HepG2 (cell line): ENCODE measurements around the gene TBC1D4. TPM values are rescaled to one million over a fixed set of nuclear protein-coding genes. Genes with fewer than 3 reads are reported as not detected.

ENCODE experiments used
- ASH2L ChIP-seq: fragments of 300-600, 200-600 bp; sonication (generic); IDR thresholded peaks from 2 replicates; pipeline ENCODE4 v1.7.0; 2017; ENCODE audit warnings: low read depth, mild to moderate bottlenecking, moderate library complexity, mixed read lengths, low read length; ENCODE audit not compliant: insufficient read length
- ETV6 ChIP-seq: sonication (generic); formaldehyde crosslinking; conservative IDR thresholded peaks from 2 replicates; pipeline ENCODE4 v1.4.0; 2020; ENCODE audit warnings: missing genetic modification reagents
- FIP1L1 ChIP-seq: fragments of 200-400 bp; formaldehyde crosslinking; IDR thresholded peaks from 2 replicates; pipeline ENCODE4 v1.6.1; 2018; ENCODE audit warnings: low read depth, mild to moderate bottlenecking, low read length, moderate library complexity, borderline replicate concordance; ENCODE audit not compliant: insufficient read depth
- FOXA1 ChIP-seq, 2 experiments: fragments of 450-650 bp in 1 of 2; sonication (generic) in 1 of 2; formaldehyde crosslinking in 1 of 2; IDR thresholded peaks; 2 replicates each; pipeline versions ENCODE4 v1.4.0 to v1.6.1; 2016 to 2020; ENCODE audit warnings: missing genetic modification reagents in 1 of 2
- MAFK ChIP-seq, 2 experiments: IDR thresholded peaks in 1 of 2; conservative IDR thresholded peaks in 1 of 2; 2 replicates each; pipeline ENCODE4 v1.6.1; 2011; ENCODE audit warnings: improper control_type of control experiment in 2 of 2, low read length in 2 of 2
- MXD4 ChIP-seq: IDR thresholded peaks from 2 replicates; pipeline ENCODE4 v1.6.1; 2016; ENCODE audit warnings: mild to moderate bottlenecking, missing biosample characterization, missing genetic modification reagents
- POGZ ChIP-seq: sonication (generic); formaldehyde crosslinking; IDR thresholded peaks from 2 replicates; pipeline ENCODE4 v1.4.0; 2020; ENCODE audit warnings: mild to moderate bottlenecking, missing genetic modification reagents
- RARA ChIP-seq: IDR thresholded peaks from 2 replicates; pipeline ENCODE4 v1.6.1; 2016; ENCODE audit warnings: missing genetic modification reagents, missing compliant biosample characterization
- SCMH1 ChIP-seq: sonication (generic); formaldehyde crosslinking; IDR thresholded peaks from 2 replicates; pipeline ENCODE4 v1.9.0; 2021; ENCODE audit warnings: missing genetic modification reagents, mild to moderate bottlenecking, borderline replicate concordance
- TFDP2 ChIP-seq: sonication (generic); formaldehyde crosslinking; IDR thresholded peaks from 2 replicates; pipeline ENCODE4 v1.4.0; 2020; ENCODE audit warnings: missing genetic modification reagents
- ZFAT ChIP-seq: sonication (generic); formaldehyde crosslinking; conservative IDR thresholded peaks from 2 replicates; pipeline ENCODE4 v1.8.1; 2023; ENCODE audit warnings: missing genetic modification reagents, inconsistent platforms
- ZMYM4 ChIP-seq: sonication (generic); formaldehyde crosslinking; IDR thresholded peaks from 2 replicates; pipeline ENCODE4 v1.8.1; 2023; ENCODE audit warnings: mild to moderate bottlenecking, missing genetic modification reagents
- ZNF652 ChIP-seq: IDR thresholded peaks from 2 replicates; pipeline ENCODE4 v1.6.1; 2016; ENCODE audit warnings: low read depth, borderline replicate concordance
- ZNF83 ChIP-seq: sonication (generic); formaldehyde crosslinking; IDR thresholded peaks from 2 replicates; pipeline ENCODE4 v1.4.0; 2020; ENCODE audit warnings: missing genetic modification reagents, mild to moderate bottlenecking, borderline replicate concordance
- polyA plus RNA-seq, 8 experiments: library from polyadenylated mRNA; depleted of rRNA in 3 of 8; stranded (reverse) in 7 of 8; unstranded in 1 of 8; fragments of >200 nt; fragmentation: Illumina TruSeq in 4 of 8; extraction: Trizol in 4 of 8; gene quantifications; 2 replicates each; pipeline versions ENCODE4 v1.2.1 to v1.2.3, GENCODE V29; 2011 to 2016; ENCODE audit warnings: low read depth in 4 of 8, missing spikeins in 1 of 8, mixed read lengths in 1 of 8; ENCODE audit not compliant: insufficient read depth in 1 of 8
- total RNA-seq, 5 experiments: library from RNA; depleted of rRNA; stranded (reverse); fragments of >200 nt; fragmentation: Illumina TruSeq; extraction: Trizol; gene quantifications; 2 replicates each; pipeline ENCODE4 v1.2.3, GENCODE V29; 2016; ENCODE audit warnings: low read depth in 1 of 5
- TF ChIP-seq, protein P1 (sequence below), 2 experiments: fragments of 450-650 bp in 1 of 2; sonication (generic) in 1 of 2; formaldehyde crosslinking; IDR thresholded peaks; 2 replicates each; pipeline versions ENCODE4 v1.5.0 to v1.8.0; 2020 to 2022; ENCODE audit warnings: mild to moderate bottlenecking in 1 of 2, missing genetic modification reagents in 1 of 2
- TF ChIP-seq, protein P2 (sequence below): sonication (generic); formaldehyde crosslinking; IDR thresholded peaks from 2 replicates; pipeline ENCODE4 v1.4.0; 2020; ENCODE audit warnings: missing genetic modification reagents, mild to moderate bottlenecking, borderline replicate concordance
- TF ChIP-seq, protein P3 (sequence below): sonication (generic); formaldehyde crosslinking; conservative IDR thresholded peaks from 2 replicates; pipeline ENCODE4 v1.4.0; 2020; ENCODE audit warnings: missing genetic modification reagents
- TF ChIP-seq, protein P4 (sequence below): sonication (generic); formaldehyde crosslinking; IDR thresholded peaks from 2 replicates; pipeline ENCODE4 v1.9.0; 2021; ENCODE audit warnings: missing genetic modification reagents, borderline replicate concordance

The TBC1D4 gene
- total and polyA plus RNA-seq, 2 of the 13 experiments (the other 11 are each of a cell fraction or from before 2014, with no cell fraction given): 35.9 to 64.4 TPM

GRCh38 chr13:75376792-75377402 is 105.1 kb downstream of the TBC1D4 start (continued):
- TF ChIP-seq, protein P1, sequence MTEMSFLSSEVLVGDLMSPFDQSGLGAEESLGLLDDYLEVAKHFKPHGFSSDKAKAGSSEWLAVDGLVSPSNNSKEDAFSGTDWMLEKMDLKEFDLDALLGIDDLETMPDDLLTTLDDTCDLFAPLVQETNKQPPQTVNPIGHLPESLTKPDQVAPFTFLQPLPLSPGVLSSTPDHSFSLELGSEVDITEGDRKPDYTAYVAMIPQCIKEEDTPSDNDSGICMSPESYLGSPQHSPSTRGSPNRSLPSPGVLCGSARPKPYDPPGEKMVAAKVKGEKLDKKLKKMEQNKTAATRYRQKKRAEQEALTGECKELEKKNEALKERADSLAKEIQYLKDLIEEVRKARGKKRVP (CRISPR knock-in tag; IDR thresholded peaks at IDR 0.05): no peak
- TF ChIP-seq MAFK (conservative IDR thresholded peaks at IDR 0.05 in 1 of 2, IDR thresholded peaks at IDR 0.05 in 1 of 2; ENCODE audit: low read length in 2 of 2) (peak; percentile 47 to 50; a peak in 2 of 4 replicates), ZNF83 (CRISPR knock-in tag) (no peak), ETV6 (CRISPR knock-in tag) (no peak), ZMYM4 (CRISPR knock-in tag) (peak; percentile 71), RARA (CRISPR knock-in tag) (peak; percentile 42), ZNF652 (CRISPR knock-in tag) (peak; percentile 76), ASH2L (peak; percentile 79), POGZ (CRISPR knock-in tag) (peak; percentile 80; the same call in 1 of the 2 replicates), FIP1L1 (no peak), ZFAT (CRISPR knock-in tag) (no peak), SCMH1 (CRISPR knock-in tag) (no peak), TFDP2 (CRISPR knock-in tag) (no peak), MXD4 (0 out of 2 replicates have a peak, but pooled peaks have one; percentile 37), FOXA1 (IDR thresholded peaks at IDR 0.05) (no peak), FOXA1 (CRISPR knock-in tag; IDR thresholded peaks at IDR 0.05) (peak; percentile 53)
- TF ChIP-seq, protein P2, sequence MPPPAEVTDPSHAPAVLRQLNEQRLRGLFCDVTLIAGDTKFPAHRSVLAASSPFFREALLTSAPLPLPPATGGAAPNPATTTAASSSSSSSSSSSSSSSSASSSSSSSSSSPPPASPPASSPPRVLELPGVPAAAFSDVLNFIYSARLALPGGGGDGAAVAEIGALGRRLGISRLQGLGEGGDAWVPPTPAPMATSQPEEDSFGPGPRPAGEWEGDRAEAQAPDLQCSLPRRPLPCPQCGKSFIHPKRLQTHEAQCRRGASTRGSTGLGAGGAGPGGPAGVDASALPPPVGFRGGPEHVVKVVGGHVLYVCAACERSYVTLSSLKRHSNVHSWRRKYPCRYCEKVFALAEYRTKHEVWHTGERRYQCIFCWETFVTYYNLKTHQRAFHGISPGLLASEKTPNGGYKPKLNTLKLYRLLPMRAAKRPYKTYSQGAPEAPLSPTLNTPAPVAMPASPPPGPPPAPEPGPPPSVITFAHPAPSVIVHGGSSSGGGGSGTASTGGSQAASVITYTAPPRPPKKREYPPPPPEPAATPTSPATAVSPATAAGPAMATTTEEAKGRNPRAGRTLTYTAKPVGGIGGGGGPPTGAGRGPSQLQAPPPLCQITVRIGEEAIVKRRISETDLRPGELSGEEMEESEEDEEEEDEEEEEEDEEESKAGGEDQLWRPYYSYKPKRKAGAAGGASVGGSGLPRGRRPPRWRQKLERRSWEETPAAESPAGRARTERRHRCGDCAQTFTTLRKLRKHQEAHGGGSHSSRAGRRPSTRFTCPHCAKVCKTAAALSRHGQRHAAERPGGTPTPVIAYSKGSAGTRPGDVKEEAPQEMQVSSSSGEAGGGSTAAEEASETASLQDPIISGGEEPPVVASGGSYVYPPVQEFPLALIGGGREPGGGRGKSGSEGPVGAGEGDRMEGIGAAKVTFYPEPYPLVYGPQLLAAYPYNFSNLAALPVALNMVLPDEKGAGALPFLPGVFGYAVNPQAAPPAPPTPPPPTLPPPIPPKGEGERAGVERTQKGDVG (CRISPR knock-in tag): no peak
- TF ChIP-seq, protein P3, sequence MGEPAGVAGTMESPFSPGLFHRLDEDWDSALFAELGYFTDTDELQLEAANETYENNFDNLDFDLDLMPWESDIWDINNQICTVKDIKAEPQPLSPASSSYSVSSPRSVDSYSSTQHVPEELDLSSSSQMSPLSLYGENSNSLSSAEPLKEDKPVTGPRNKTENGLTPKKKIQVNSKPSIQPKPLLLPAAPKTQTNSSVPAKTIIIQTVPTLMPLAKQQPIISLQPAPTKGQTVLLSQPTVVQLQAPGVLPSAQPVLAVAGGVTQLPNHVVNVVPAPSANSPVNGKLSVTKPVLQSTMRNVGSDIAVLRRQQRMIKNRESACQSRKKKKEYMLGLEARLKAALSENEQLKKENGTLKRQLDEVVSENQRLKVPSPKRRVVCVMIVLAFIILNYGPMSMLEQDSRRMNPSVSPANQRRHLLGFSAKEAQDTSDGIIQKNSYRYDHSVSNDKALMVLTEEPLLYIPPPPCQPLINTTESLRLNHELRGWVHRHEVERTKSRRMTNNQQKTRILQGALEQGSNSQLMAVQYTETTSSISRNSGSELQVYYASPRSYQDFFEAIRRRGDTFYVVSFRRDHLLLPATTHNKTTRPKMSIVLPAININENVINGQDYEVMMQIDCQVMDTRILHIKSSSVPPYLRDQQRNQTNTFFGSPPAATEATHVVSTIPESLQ (CRISPR knock-in tag): no peak
- TF ChIP-seq, protein P4, sequence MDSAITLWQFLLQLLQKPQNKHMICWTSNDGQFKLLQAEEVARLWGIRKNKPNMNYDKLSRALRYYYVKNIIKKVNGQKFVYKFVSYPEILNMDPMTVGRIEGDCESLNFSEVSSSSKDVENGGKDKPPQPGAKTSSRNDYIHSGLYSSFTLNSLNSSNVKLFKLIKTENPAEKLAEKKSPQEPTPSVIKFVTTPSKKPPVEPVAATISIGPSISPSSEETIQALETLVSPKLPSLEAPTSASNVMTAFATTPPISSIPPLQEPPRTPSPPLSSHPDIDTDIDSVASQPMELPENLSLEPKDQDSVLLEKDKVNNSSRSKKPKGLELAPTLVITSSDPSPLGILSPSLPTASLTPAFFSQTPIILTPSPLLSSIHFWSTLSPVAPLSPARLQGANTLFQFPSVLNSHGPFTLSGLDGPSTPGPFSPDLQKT: no peak
